ENCODE data around the gene SMAD5.

SMAD5 gene

GRCh38 chr5:136149891-136150290 lies 17.2 kb downstream of the SMAD5 start:
- no peaks in the 10 kb centered on the region for H3K4me1 Mint-ChIP-seq
- H3K27me3 Mint-ChIP-seq (ENCODE audit: low read depth, poor library complexity), result no peaks in the 10 kb centered on the region
- DNase-seq, result no peak
- no peak for TF ChIP-seq CTCF (IDR thresholded peaks at IDR 0.05)
- no peak overlapping the region for H3K4me3 Mint-ChIP-seq
- no peaks in the 10 kb centered on the region for H3K9me3 Mint-ChIP-seq
- peaks cover 20% of the 10 kb centered on the region for H3K36me3 Mint-ChIP-seq (ENCODE audit: low read depth)
- H3K27ac Mint-ChIP-seq, result no peak overlapping the region

- TF ChIP-seq CTCF (IDR thresholded peaks at IDR 0.05), result no peak
- Mint-ChIP-seq H3K27me3 (ENCODE audit: low read depth, poor library complexity) (no peaks in the 10 kb centered on the region), H3K4me3 (no peak overlapping the region), H3K9me3 (peaks cover 13% of the 10 kb centered on the region), H3K36me3 (ENCODE audit: low read depth) (peaks cover 59% of the 10 kb centered on the region), H3K4me1 (no peaks in the 10 kb centered on the region), H3K27ac (no peak overlapping the region)
- DNase-seq, result no peak
These were observed 21.1 kb downstream of the SMAD5 start for GRCh38 chr5:136153581-136154236.

GRCh38 chr5:136155078-136155477 lies 22.4 kb downstream of the SMAD5 start:
- Mint-ChIP-seq H3K9me3 (peaks cover 13% of the 10 kb centered on the region), H3K27me3 (ENCODE audit: low read depth, poor library complexity) (no peaks in the 10 kb centered on the region), H3K27ac (no peak overlapping the region), H3K4me3 (no peak overlapping the region), H3K4me1 (no peaks in the 10 kb centered on the region), H3K36me3 (ENCODE audit: low read depth) (peaks cover 62% of the 10 kb centered on the region)
- TF ChIP-seq CTCF (IDR thresholded peaks at IDR 0.05), result no peak
- DNase-seq, result no peak

GRCh38 chr5:136155761-136156160 lies 23.1 kb downstream of the SMAD5 start:
- H3K4me3 Mint-ChIP-seq, result no peak overlapping the region
- H3K4me1 Mint-ChIP-seq, result no peaks in the 10 kb centered on the region
- peaks cover 13% of the 10 kb centered on the region for H3K9me3 Mint-ChIP-seq
- no peak for DNase-seq
- H3K36me3 Mint-ChIP-seq (ENCODE audit: low read depth), result peaks cover 62% of the 10 kb centered on the region
- H3K27ac Mint-ChIP-seq, result no peak overlapping the region
- H3K27me3 Mint-ChIP-seq (ENCODE audit: low read depth, poor library complexity), result no peaks in the 10 kb centered on the region
- no peak for TF ChIP-seq CTCF (IDR thresholded peaks at IDR 0.05)

GRCh38 chr5:136157514-136157913 lies 24.9 kb downstream of the SMAD5 start:
- DNase-seq, result no peak
- Mint-ChIP-seq H3K27ac (no peak overlapping the region), H3K36me3 (ENCODE audit: low read depth) (peaks cover 62% of the 10 kb centered on the region), H3K9me3 (peaks cover 13% of the 10 kb centered on the region), H3K27me3 (ENCODE audit: low read depth, poor library complexity) (no peaks in the 10 kb centered on the region), H3K4me1 (no peaks in the 10 kb centered on the region), H3K4me3 (no peak overlapping the region)
- no peak for TF ChIP-seq CTCF (IDR thresholded peaks at IDR 0.05)

- DNase-seq, result no peak
- Mint-ChIP-seq H3K4me1 (no peaks in the 10 kb centered on the region), H3K4me3 (no peak overlapping the region), H3K36me3 (ENCODE audit: low read depth) (peaks cover 57% of the 10 kb centered on the region), H3K27ac (no peak overlapping the region), H3K9me3 (peaks cover 13% of the 10 kb centered on the region), H3K27me3 (ENCODE audit: low read depth, poor library complexity) (no peaks in the 10 kb centered on the region)
- no peak for TF ChIP-seq CTCF (IDR thresholded peaks at IDR 0.05)
These were observed 26.8 kb downstream of the SMAD5 start for GRCh38 chr5:136159457-136159856.
